MCF 10A (cell line): Measurements from ENCODE around the gene RALBP1. TPM values are rescaled to one million over a fixed set of nuclear protein-coding genes. Genes with fewer than 3 reads are reported as not detected.
"Not testable (repeated sequence)": the region's sequence is repeated elsewhere in the genome, so short reads cannot be mapped to it uniquely, and the experiment has no call there.

ENCODE experiments used
- BruUV-seq: library from RNA; stranded (reverse); fragments of 400-500 nt; replicated peaks from 2 replicates; lab custom pipeline; 2021; lab: Mats Ljungman, UMichigan
- CTCF ChIA-PET: fragments of 300-600 bp; sonication (Branson Sonifier 250); formaldehyde crosslinking; extraction: SDS; loops from one replicate; lab custom pipeline; 2021; ENCODE audit warnings: antibody characterized with exemption, inconsistent platforms; lab: Yijun Ruan, JAX
- POLR2A ChIA-PET: fragments of 300-600, 350-650 bp; sonication (Branson Sonifier 250); formaldehyde crosslinking; extraction: SDS; loops from one replicate; lab custom pipeline; 2020; ENCODE audit warnings: antibody characterized with exemption, inconsistent platforms; lab: Yijun Ruan, JAX
- DNase-seq: peaks from one replicate; pipeline ENCODE4 v3.0.0-alpha.2; 2018; ENCODE audit not compliant: unreplicated experiment
- H3K27ac Mint-ChIP-seq: one replicate; pipeline ENCODE4 v1.8.0; 2022; ENCODE audit warnings: mild to moderate bottlenecking, low read depth, mixed read lengths; ENCODE audit not compliant: unreplicated experiment
- H3K27me3 Mint-ChIP-seq: one replicate; pipeline ENCODE4 v1.8.0; 2022; ENCODE audit warnings: mixed read lengths; ENCODE audit not compliant: insufficient read depth, unreplicated experiment
- H3K36me3 Mint-ChIP-seq: one replicate; pipeline ENCODE4 v1.8.0; 2022; ENCODE audit warnings: mild to moderate bottlenecking, moderate library complexity, mixed read lengths; ENCODE audit not compliant: insufficient read depth, unreplicated experiment
- H3K4me1 Mint-ChIP-seq: one replicate; pipeline ENCODE4 v1.8.0; 2022; ENCODE audit warnings: mixed read lengths; ENCODE audit not compliant: insufficient read depth, unreplicated experiment
- H3K4me3 Mint-ChIP-seq: one replicate; pipeline ENCODE4 v1.8.0; 2022; ENCODE audit warnings: mild to moderate bottlenecking, moderate library complexity, mixed read lengths; ENCODE audit not compliant: unreplicated experiment
- H3K9me3 Mint-ChIP-seq: one replicate; pipeline ENCODE4 v1.8.0; 2022; ENCODE audit warnings: mixed read lengths; ENCODE audit not compliant: unreplicated experiment
- CTCF ChIP-seq: fragments of 200-600 bp; IDR thresholded peaks from one replicate; pipeline ENCODE4 v1.8.0; 2022; ENCODE audit warnings: antibody characterized with exemption, mild to moderate bottlenecking; ENCODE audit not compliant: unreplicated experiment
- intact Hi-C: fragments of 100-400 bp; cut with micrococcal nuclease; formaldehyde crosslinking; loops from 2 replicates; pipeline ENCODE4 v1.14.1; 2022
- total RNA-seq: library from RNA; stranded (reverse); gene quantifications from 2 replicates; pipeline ENCODE4 v1.2.3, GENCODE V29; 2022

Gene RALBP1
- total RNA-seq, 1 experiment from 2014 or later = 47.0 TPM

- ChIA-PET CTCF (no interaction called here), POLR2A (no interaction called here)
- peaks cover 11% of the 10 kb centered on the region for H3K9me3 Mint-ChIP-seq
Measured at GRCh38 chr18:9446839-9447238, 28.5 kb upstream of the RALBP1 start.

GRCh38 chr18:9447334-9447733, 28.0 kb upstream of the RALBP1 start:
- Mint-ChIP-seq H3K9me3 (peaks cover 11% of the 10 kb centered on the region), H3K36me3 (no peaks in the 10 kb centered on the region), H3K27ac (no peak overlapping the region), H3K4me3 (no peak overlapping the region), H3K4me1 (no peaks in the 10 kb centered on the region), H3K27me3 (no peaks in the 10 kb centered on the region)
- intact Hi-C loops = no loop called here
- CTCF ChIA-PET = no interaction called here
- POLR2A ChIA-PET = no interaction called here
- no peak for DNase-seq
- no TSS peak for BruUV-seq
- TF ChIP-seq CTCF = no peak

More at GRCh38 chr18:9446839-9447238, 28.5 kb upstream of the RALBP1 start:
- intact Hi-C loops = no loop called here
- TF ChIP-seq CTCF = no peak
- BruUV-seq = no TSS peak
- H3K27ac Mint-ChIP-seq = no peak overlapping the region
- H3K4me1 Mint-ChIP-seq = no peaks in the 10 kb centered on the region
- H3K4me3 Mint-ChIP-seq = no peak overlapping the region
- H3K36me3 Mint-ChIP-seq = no peaks in the 10 kb centered on the region
- DNase-seq = no peak
- no peaks in the 10 kb centered on the region for H3K27me3 Mint-ChIP-seq

GRCh38 chr18:9449600-9450414, 25.5 kb upstream of the RALBP1 start:
- ChIA-PET CTCF (interaction anchor here (0.9 kb wide), 1 partner anchor 67 kb away, joined by 4 read pairs; no protein-coding TSS in a partner anchor), POLR2A (interaction anchor here (1.2 kb wide), 1 partner anchor 27 kb away, joined by 3 read pairs; no protein-coding TSS in a partner anchor)
- Mint-ChIP-seq H3K27ac (no peak overlapping the region), H3K36me3 (no peaks in the 10 kb centered on the region), H3K27me3 (no peaks in the 10 kb centered on the region), H3K9me3 (peaks cover 11% of the 10 kb centered on the region), H3K4me3 (no peak overlapping the region), H3K4me1 (no peaks in the 10 kb centered on the region)
- intact Hi-C loops = no loop called here
- TF ChIP-seq CTCF = no peak
- no TSS peak for BruUV-seq
- no peak for DNase-seq

GRCh38 chr18:9450920-9451319, 24.4 kb upstream of the RALBP1 start:
- H3K4me3 Mint-ChIP-seq, CTCF ChIA-PET, BruUV-seq, H3K27ac Mint-ChIP-seq, POLR2A ChIA-PET, H3K36me3 Mint-ChIP-seq, H3K27me3 Mint-ChIP-seq, H3K4me1 Mint-ChIP-seq, DNase-seq, intact Hi-C loops: not testable (repeated sequence)
- H3K9me3 Mint-ChIP-seq = peaks cover 13% of the 10 kb centered on the region
